ENCODE measurements around the gene TMPRSS12.

GRCh38 chr12:50894241-50894640, 51.5 kb downstream of the TMPRSS12 start:
- TF ChIP-seq CTCF (IDR thresholded peaks at IDR 0.05) = no peak
- no peak for TF ChIP-seq POLR2A (IDR thresholded peaks at IDR 0.05)
- no peak for TF ChIP-seq POLR2AphosphoS5 (IDR thresholded peaks at IDR 0.05)
